Stimulated activated memory B cell treated with anti-CD40 and anti-IgM and Interleukin-4, amounts not matched to agents 10 μg/mL and 1 μg/mL and 100 μg/mL, for 72 hours (primary cell): Measurements from ENCODE around the gene GOLGA3.
"Not testable (repeated sequence)": the region's sequence is repeated elsewhere in the genome, so short reads cannot be mapped to it uniquely, and the experiment has no call there.

ENCODE experiments used
- ATAC-seq: fragments of 150-1000 bp; cut with Tn5 transposase; 2 replicates; pipeline ENCODE4 v1.10.0; 2021
- H3K27ac Mint-ChIP-seq: one replicate; pipeline ENCODE4 v1.8.0; 2022; ENCODE audit warnings: mild to moderate bottlenecking, mixed read lengths
- H3K27me3 Mint-ChIP-seq: one replicate; pipeline ENCODE4 v1.8.0; 2022; ENCODE audit warnings: mixed read lengths
- H3K36me3 Mint-ChIP-seq: one replicate; pipeline ENCODE4 v1.8.0; 2022; ENCODE audit warnings: mixed read lengths
- H3K4me1 Mint-ChIP-seq: one replicate; pipeline ENCODE4 v1.8.0; 2022; ENCODE audit warnings: mixed read lengths
- H3K4me3 Mint-ChIP-seq: one replicate; pipeline ENCODE4 v1.8.0; 2022; ENCODE audit warnings: mild to moderate bottlenecking, moderate library complexity, mixed read lengths
- H3K9me3 Mint-ChIP-seq: one replicate; pipeline ENCODE4 v1.8.0; 2022; ENCODE audit warnings: mixed read lengths

GOLGA3 gene

DNA sequence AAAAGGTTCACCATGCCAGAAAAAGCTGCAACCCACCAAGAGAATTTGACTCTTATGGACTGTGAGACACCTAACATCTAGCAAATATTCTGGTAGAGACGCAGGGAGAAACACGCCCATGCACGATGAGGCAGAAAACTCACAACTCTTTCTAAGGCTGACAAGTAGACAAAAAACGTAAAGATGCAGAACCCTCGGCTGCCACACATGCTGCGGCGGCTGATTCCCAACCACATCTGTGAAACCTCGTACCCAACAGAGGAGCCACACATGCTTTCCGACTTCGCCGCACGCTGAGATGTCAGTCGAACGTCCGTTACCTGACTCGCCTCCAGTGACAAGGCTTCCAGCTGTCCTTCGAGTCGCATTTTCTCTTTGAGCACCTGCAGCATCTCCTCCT is 21.8 kb downstream of the GOLGA3 start:
- Mint-ChIP-seq H3K4me1 (peaks cover 15% of the 10 kb centered on the region), H3K4me3 (no peak overlapping the region), H3K27ac (no peak overlapping the region), H3K9me3 (no peaks in the 10 kb centered on the region), H3K36me3 (peaks cover 72% of the 10 kb centered on the region), H3K27me3 (no peaks in the 10 kb centered on the region)
- no peak for ATAC-seq

DNA sequence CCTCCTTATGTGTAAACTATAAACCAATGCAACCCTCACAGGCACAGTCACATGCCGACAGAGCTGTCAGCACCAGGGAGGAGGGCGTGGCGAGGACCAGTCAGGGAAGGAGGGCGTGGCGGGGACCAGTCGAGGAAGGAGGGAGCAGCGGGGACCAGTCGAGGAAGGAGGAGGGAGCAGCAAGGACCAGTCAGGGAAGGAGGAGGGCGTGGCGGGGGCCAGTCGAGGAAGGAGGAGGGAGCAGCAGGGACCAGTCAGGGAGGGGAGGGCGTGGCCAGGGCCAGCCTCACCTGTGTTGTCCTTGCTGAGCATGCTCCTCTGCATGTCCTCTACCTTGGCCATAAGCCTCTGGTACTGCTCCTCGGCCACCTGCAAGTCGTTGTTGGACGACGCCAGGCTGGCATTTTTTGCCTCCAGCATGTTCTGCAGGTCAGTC is 24.2 kb downstream of the GOLGA3 start:
- Mint-ChIP-seq H3K27me3 (no peaks in the 10 kb centered on the region), H3K9me3 (no peaks in the 10 kb centered on the region), H3K27ac (no peak overlapping the region), H3K4me3 (no peak overlapping the region), H3K4me1 (peaks cover 7% of the 10 kb centered on the region), H3K36me3 (peaks cover 84% of the 10 kb centered on the region)
- ATAC-seq, result no peak

DNA sequence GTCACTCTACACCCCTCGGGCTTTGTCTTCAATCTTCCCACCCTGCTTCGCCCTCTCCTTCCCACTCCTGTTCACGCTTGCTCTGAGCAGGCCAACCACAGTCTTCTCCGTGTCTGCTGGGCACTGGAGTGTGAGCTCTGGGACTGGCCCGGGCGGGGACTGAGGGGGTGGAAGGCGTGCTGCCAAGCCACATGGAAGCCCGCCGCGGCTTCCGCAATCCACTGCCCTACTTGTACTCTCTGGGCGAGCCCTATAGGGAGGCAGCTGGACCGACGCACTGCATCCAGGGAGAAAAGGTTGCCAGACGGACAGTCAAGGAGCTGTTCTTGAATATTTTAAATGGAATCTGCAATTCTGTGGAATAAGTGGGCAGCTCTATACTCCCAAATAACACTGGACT is 24.8 kb downstream of the GOLGA3 start:
- H3K27ac Mint-ChIP-seq, result no peak overlapping the region
- H3K36me3 Mint-ChIP-seq, result peaks cover 85% of the 10 kb centered on the region
- peaks cover 5% of the 10 kb centered on the region for H3K4me1 Mint-ChIP-seq
- no peak for ATAC-seq
- H3K9me3 Mint-ChIP-seq, result no peaks in the 10 kb centered on the region
- no peaks in the 10 kb centered on the region for H3K27me3 Mint-ChIP-seq
- H3K4me3 Mint-ChIP-seq, result no peak overlapping the region

DNA sequence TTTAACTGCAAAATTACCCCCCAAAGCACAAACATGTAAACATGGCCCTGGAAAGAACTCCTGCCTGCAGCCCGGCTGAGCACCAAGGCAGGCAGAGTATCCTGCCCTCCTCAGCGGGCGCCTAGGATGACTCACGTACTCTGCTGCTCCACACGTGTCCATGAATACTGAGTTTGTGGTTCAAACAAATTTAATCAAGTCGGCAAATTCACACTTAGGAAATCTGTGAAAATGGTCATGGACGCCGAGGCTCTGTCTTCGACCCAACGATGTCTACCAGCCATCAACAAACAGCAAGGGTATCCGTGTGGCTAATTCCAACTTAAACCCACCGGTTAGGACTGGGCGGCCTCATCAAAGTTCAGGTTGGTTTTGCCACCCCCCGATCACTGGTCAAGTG is 25.5 kb downstream of the GOLGA3 start:
- peaks cover 80% of the 10 kb centered on the region for H3K36me3 Mint-ChIP-seq
- no peaks in the 10 kb centered on the region for H3K9me3 Mint-ChIP-seq

DNA sequence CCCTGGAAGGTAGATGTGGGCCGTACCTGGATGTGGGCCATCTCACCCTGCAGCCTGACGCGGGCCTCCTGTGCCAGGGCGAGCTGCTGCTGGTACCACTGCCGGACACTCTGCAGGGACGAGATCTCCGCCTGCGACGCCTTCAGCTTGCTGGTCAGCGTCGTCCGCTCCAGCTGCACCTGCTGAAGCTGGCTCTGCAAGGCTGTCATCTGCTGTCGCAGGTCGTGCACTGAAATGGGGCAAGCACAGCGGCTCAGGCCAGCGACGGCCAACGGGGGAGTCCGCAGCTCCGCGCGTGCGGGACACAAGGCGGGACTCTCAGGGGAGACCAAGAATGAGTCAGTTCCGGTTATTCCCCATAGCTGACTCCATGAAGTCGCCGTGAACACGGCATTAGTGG is 26.9 kb downstream of the GOLGA3 start:
- H3K36me3 Mint-ChIP-seq, result peaks cover 76% of the 10 kb centered on the region
- no peaks in the 10 kb centered on the region for H3K4me1 Mint-ChIP-seq
- H3K27me3 Mint-ChIP-seq, result no peaks in the 10 kb centered on the region
- no peak overlapping the region for H3K27ac Mint-ChIP-seq
- no peaks in the 10 kb centered on the region for H3K9me3 Mint-ChIP-seq
- no peak overlapping the region for H3K4me3 Mint-ChIP-seq
- no peak for ATAC-seq

More for the DNA sequence above, 25.5 kb downstream of the GOLGA3 start:
- no peak overlapping the region for H3K27ac Mint-ChIP-seq
- H3K4me1 Mint-ChIP-seq, result no peaks in the 10 kb centered on the region
- no peaks in the 10 kb centered on the region for H3K27me3 Mint-ChIP-seq
- no peak for ATAC-seq
- no peak overlapping the region for H3K4me3 Mint-ChIP-seq

DNA sequence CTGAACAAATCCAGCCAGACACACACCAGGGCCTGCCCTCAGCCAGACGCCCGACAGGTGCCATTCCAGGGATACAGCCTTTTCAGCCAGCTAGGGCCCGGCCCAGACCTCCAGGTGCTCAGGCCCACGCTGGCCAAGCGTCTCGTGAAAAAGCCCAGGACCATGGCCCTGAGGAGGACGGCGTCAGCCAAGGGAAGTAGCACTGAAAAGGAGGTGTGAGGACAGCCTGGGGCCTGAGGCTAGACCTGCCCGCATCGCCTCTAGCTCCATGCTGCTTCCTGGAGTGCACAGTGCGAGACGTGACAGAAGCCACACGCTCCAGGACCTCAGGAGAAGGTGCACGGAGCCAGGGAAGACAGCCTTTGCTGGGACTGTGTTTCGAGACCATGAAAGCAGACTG is 29.8 kb downstream of the GOLGA3 start:
- peaks cover 75% of the 10 kb centered on the region for H3K36me3 Mint-ChIP-seq
- no peaks in the 10 kb centered on the region for H3K4me1 Mint-ChIP-seq
- no peak overlapping the region for H3K4me3 Mint-ChIP-seq
- no peaks in the 10 kb centered on the region for H3K27me3 Mint-ChIP-seq
- ATAC-seq, result no peak
- no peak overlapping the region for H3K27ac Mint-ChIP-seq
- no peaks in the 10 kb centered on the region for H3K9me3 Mint-ChIP-seq

DNA sequence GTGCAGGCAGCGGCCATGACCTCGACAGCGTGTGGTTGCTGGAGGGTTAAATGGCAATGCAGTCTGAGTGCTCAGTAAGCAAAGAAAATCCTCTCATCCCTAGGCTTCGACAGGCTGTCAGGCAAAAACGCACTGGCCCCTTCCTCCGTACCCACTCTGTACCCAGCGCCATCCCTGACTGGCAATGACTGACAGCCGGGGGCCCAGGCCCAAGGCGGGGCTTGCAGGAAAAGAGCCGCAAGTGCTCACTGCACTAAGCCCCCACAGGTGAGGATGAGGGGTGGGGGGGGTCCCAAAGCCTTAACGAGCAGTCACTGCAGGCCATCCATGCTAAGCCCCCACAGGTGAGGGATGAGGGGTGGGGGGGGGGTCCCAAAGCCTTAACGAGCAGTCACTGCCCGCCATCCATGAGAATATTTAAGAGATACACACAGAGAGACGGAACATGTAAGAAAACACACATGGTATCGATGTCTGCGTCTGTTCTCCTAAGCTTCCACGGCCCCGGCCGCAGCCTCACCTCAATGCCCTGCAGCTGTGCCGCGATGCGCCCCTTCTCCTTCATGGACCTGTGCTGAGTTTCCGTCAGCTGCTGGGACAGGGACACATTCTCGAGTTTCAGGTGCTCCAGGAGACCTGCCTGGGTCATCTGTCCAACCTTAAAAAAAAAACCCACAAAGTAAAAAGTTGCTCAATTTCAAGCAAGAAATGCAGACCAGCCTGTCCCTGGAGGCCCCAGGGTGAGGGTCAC is 30.7 kb downstream of the GOLGA3 start:
- H3K36me3 Mint-ChIP-seq, result peaks cover 67% of the 10 kb centered on the region

DNA sequence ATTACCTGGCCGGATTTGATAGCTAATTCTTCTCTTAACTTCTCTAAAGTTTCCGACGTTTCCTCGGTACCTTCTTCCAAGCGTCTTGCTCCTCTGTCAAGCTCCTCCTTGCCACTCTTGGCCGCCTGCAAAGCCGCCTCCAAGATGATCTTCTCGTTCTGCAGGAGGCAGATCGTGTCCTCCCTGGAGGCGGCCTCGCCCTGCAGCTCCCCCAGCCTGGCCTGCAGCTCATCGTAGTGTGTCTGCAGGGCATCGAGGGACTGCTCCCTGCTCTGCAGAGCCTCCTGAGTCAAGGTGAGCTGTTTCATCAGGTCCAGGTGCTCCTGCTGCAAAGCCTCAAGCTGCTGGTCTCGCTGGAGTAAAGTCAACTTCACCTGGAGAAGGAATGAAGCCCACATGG is 32.8 kb downstream of the GOLGA3 start:
- Mint-ChIP-seq H3K4me1 (peaks cover 8% of the 10 kb centered on the region), H3K9me3 (no peaks in the 10 kb centered on the region), H3K4me3 (no peak overlapping the region), H3K27ac (no peak overlapping the region), H3K27me3 (no peaks in the 10 kb centered on the region), H3K36me3 (peaks cover 64% of the 10 kb centered on the region)
- no peak for ATAC-seq

More for the DNA sequence above, 30.7 kb downstream of the GOLGA3 start:
- ATAC-seq, result no peak
- Mint-ChIP-seq H3K4me3 (no peak overlapping the region), H3K4me1 (no peaks in the 10 kb centered on the region), H3K9me3 (no peaks in the 10 kb centered on the region), H3K27ac (no peak overlapping the region), H3K27me3 (no peaks in the 10 kb centered on the region)

DNA sequence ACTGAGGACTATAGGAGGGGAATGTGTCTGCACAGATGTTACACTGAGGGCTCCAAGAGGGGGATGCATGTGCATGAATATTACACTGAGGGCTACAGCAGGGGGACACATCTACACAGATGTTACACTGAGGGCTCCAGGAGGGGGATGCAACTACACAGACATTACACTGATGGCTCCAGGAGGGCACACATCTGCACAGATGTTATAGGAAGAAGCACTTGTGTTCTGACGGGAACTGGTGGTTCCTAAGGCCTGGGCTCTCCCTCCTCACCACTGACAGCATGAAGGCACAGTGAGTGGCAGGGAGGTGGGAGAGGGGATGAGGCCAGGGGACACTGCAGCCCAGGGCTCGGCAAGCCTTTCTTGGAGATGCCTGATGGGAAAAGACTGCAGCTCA is 36.7 kb downstream of the GOLGA3 start:
- H3K4me1 Mint-ChIP-seq, ATAC-seq, H3K27me3 Mint-ChIP-seq, H3K4me3 Mint-ChIP-seq, H3K9me3 Mint-ChIP-seq, H3K27ac Mint-ChIP-seq: not testable (repeated sequence)
- H3K36me3 Mint-ChIP-seq, result peaks cover 68% of the 10 kb centered on the region

DNA sequence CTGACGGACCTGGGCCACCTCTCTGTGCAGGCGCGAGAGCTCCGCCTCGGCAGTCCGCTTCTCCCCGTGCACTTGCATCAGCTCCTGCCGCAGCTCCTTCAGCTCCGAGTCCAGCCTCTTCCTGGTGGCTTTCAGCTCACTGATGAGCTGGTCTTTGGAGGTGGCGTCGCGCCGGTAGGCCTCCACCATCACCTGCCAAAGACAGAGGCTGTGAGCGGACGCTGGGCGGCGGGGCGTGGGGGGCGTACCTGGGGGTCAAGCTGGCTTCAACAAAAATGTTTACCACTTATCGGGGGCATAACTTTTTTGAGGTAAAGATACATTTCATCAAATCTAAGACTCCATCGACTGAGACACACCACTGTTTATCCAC is 39.6 kb downstream of the GOLGA3 start:
- no peak for ATAC-seq
- Mint-ChIP-seq H3K27ac (no peak overlapping the region), H3K4me3 (no peak overlapping the region), H3K4me1 (peaks cover 8% of the 10 kb centered on the region), H3K27me3 (no peaks in the 10 kb centered on the region), H3K9me3 (no peaks in the 10 kb centered on the region), H3K36me3 (peaks cover 70% of the 10 kb centered on the region)

DNA sequence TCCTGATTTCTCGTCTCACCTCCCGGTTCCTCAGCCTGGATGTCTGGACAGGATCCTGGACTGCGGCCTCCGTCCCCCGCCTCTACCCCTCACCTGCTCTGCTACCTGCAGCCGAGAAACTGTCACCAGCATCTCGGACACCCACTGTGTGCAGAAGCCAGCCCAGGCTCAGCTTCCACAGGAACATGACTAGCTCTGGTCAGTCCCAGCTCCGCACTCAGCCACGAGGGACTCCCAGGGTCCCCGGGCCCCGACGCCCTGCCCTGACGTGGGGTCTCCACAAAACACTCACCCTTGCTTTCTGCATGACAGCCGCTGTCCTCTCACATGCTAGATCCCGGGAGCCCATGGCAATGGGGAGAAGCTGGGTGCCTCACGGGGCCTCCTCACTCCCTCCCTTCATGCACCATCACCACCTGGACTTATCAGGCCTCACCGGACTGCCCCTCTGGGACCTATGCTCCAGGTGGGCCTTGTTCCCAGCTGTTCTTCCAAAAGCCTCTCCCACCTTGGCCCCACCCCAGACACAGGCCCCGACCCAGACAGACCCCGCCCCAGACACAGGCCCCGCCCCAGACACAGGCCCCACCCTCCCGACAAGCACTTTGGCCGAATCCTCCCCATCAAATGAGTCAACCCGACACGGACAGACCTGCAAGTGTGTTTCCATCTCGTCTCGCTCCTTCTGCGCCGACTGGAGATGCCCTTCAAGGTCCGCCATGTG is 40.1 kb downstream of the GOLGA3 start:
- H3K36me3 Mint-ChIP-seq, result peaks cover 71% of the 10 kb centered on the region
- no peak overlapping the region for H3K27ac Mint-ChIP-seq

DNA sequence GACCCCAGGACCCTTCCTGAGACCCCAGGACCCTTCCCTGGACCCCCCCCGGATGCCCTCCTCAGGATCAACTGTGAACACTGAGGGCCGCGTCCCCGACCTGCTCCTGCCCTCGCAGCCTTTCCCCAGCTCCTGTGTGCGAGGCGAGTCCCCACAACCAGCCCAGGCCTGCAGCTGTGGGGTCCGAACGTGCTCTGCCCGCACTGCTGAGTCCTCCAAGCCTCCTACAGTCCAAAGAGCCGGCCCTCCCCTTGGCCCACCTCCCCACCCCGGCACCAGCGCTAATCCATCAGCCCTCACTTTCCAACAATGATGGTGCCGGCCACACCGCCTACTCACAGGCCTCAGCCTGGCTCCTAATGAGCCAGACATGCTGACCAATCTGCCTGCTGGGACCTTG is 40.8 kb downstream of the GOLGA3 start:
- H3K27ac Mint-ChIP-seq, result no peak overlapping the region
- H3K36me3 Mint-ChIP-seq, result peaks cover 71% of the 10 kb centered on the region
- ATAC-seq, result no peak
- H3K4me1 Mint-ChIP-seq, result peaks cover 8% of the 10 kb centered on the region
- H3K9me3 Mint-ChIP-seq, result no peaks in the 10 kb centered on the region
- no peak overlapping the region for H3K4me3 Mint-ChIP-seq
- no peaks in the 10 kb centered on the region for H3K27me3 Mint-ChIP-seq

More for the DNA sequence above, 40.1 kb downstream of the GOLGA3 start:
- Mint-ChIP-seq H3K4me3 (no peak overlapping the region), H3K4me1 (peaks cover 8% of the 10 kb centered on the region), H3K9me3 (no peaks in the 10 kb centered on the region), H3K27me3 (no peaks in the 10 kb centered on the region)
- no peak for ATAC-seq

DNA sequence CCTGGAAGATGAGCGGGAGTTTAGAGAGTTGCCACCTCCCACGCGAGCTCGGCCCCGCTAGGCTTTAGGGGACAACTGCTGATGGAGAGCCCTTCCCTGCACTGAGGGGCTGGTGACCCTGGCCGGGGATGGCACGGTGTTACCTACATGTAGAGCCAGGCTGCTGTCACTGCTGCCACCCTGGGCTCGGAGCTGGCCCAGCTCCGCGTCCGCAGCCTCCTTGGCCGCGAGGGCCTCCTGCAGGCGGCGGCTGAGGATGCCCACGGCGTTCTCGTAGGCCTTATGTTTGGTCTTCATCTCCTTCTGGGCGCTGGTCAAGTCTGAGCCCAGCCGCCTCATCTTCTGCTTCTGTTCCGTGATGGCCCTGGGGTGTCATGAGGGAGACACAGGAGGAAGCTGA is 42.5 kb downstream of the GOLGA3 start:
- Mint-ChIP-seq H3K9me3 (no peaks in the 10 kb centered on the region), H3K4me3 (no peak overlapping the region), H3K36me3 (peaks cover 67% of the 10 kb centered on the region), H3K27ac (no peak overlapping the region), H3K4me1 (peaks cover 1% of the 10 kb centered on the region), H3K27me3 (no peaks in the 10 kb centered on the region)
- ATAC-seq, result no peak

DNA sequence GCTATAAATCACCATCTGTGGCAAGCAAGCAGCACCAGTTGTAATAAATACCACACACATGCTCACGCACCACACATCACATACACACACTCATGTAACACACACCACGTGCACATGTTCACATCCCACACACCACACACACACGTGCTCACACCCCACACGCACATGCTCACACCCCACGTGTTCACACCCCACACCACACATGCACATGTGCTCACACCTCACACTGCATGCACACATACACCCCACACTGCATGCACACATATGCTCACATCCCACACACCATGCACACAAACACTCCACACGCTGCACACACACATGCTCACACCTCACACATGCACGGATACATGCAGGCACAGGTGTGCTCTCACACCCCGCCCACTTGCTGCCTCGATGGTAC is 44.1 kb downstream of the GOLGA3 start:
- Mint-ChIP-seq H3K36me3 (peaks cover 72% of the 10 kb centered on the region), H3K9me3 (no peaks in the 10 kb centered on the region), H3K27ac (no peak overlapping the region), H3K4me3 (no peak overlapping the region), H3K27me3 (no peaks in the 10 kb centered on the region), H3K4me1 (peaks cover 5% of the 10 kb centered on the region)
- no peak for ATAC-seq

DNA sequence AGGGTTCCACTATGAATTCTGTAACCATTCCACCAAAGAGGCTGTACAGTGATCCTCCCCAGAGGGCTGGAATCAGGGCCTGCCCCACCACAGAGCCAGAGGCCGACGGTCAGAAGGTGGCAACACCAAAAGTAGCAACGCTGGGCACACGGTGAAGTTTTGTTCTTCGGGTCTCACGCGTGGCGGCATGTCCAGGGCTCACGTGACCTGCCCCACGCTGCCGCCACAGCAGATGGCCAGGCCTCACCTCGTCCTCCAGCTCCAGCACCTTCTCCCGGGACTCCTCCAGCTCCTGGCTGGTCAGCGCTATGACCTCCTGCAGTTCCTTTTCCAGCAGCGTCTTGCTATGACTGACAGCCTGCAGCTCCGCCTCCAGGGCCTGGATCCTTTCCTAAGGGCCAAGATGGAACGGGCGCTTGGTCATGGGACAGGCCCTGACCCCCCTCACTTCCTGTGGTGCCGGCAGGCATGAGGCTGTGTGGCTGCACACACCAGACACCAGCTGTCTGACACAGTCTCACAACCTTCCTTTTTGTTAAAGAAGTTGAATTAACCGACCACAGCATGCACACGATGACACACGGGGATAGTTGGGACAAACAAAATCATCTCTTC is 44.6 kb downstream of the GOLGA3 start:
- Mint-ChIP-seq H3K36me3 (peaks cover 70% of the 10 kb centered on the region), H3K27ac (no peak overlapping the region)
- no peak for ATAC-seq

DNA sequence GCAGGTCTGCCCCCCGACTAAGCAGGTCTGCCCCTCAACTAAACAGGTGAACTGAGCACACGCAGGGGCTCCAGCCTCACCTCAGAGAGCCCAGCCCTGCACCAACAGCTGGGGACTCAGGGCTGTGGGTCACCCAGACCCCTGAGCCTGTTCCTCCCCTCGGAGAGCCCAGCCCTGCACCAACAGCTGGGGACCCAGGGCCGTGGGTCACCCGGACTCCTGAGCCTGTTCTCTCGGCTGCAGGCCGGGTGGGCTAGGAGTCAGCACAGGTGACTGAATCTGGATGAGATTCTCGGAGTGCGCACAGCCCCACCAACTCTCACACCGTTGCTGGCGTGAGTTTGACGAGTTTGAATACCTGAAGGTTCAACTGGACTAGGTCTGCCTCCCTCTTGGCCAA is 46.7 kb downstream of the GOLGA3 start:
- Mint-ChIP-seq H3K36me3 (peaks cover 65% of the 10 kb centered on the region), H3K4me1 (peaks cover 6% of the 10 kb centered on the region), H3K27me3 (no peaks in the 10 kb centered on the region), H3K4me3 (no peak overlapping the region), H3K9me3 (no peaks in the 10 kb centered on the region), H3K27ac (no peak overlapping the region)
- no peak for ATAC-seq

More for the DNA sequence above, 44.6 kb downstream of the GOLGA3 start:
- no peaks in the 10 kb centered on the region for H3K27me3 Mint-ChIP-seq
- H3K4me1 Mint-ChIP-seq, result peaks cover 6% of the 10 kb centered on the region
- no peaks in the 10 kb centered on the region for H3K9me3 Mint-ChIP-seq
- no peak overlapping the region for H3K4me3 Mint-ChIP-seq
